ENCODE measurements around the gene SDHC. TPM values are rescaled to one million over a fixed set of nuclear protein-coding genes. Genes with fewer than 3 reads are reported as not detected.

Gene SDHC
- total RNA-seq, 2 experiments from 2014 or later: 33.0 to 37.2 TPM

GRCh38 chr1:161285521-161285920 is 28.7 kb upstream of the SDHC start:
- Mint-ChIP-seq H3K27ac (no peak overlapping the region), H3K36me3 (ENCODE audit: low read depth) (peaks cover 6% of the 10 kb centered on the region), H3K9me3 (no peaks in the 10 kb centered on the region), H3K4me3 (no peak overlapping the region), H3K27me3 (no peaks in the 10 kb centered on the region), H3K4me1 (ENCODE audit: low read depth) (no peaks in the 10 kb centered on the region)
- Histone ChIP-seq H3K27ac (ENCODE audit: low read depth in 1 of 2, low read length in 2 of 2) (no peak overlapping the region), H3K4me1 (ENCODE audit: insufficient read depth, low read length) (no peaks in the 10 kb centered on the region), H3K4me3 (ENCODE audit: low read length) (no peak overlapping the region), H3K27me3 (ENCODE audit: control insufficient read depth in 1 of 2, insufficient read depth in 2 of 2, low read length in 2 of 2) (no peaks in the 10 kb centered on the region), H3K36me3 (ENCODE audit: insufficient read depth, low read length) (no peaks in the 10 kb centered on the region), H3K9me3 (ENCODE audit: control insufficient read depth in 1 of 2, insufficient read depth in 1 of 2, low read length in 2 of 2) (no peaks in the 10 kb centered on the region)
- no peak for ATAC-seq (ENCODE audit: poor library complexity)
- no peak for DNase-seq
- CTCF ChIA-PET: no interaction called here
- POLR2A ChIA-PET: no interaction called here
- no peak for TF ChIP-seq CTCF (IDR thresholded peaks at IDR 0.05)
- intact Hi-C loops (cut with DNase I, micrococcal nuclease): no loop called here

- intact Hi-C loops (cut with DNase I, micrococcal nuclease): no loop called here
Observed at GRCh38 chr1:161287482-161288054, 26.6 kb upstream of the SDHC start.

GRCh38 chr1:161290779-161291178 is 23.4 kb upstream of the SDHC start:
- H3K4me3 ChIP-seq (ENCODE audit: low read length): no peak overlapping the region
- ATAC-seq (ENCODE audit: poor library complexity) (no peak), DNase-seq (no peak)
- CTCF ChIA-PET: interaction anchor here (0.6 to 2.0 kb wide), 12 partner anchors 15 to 960 kb away, joined by 3 to 11 read pairs (median 4); partner anchors contain the start of gene TOMM40L
- no peaks in the 10 kb centered on the region for H3K4me1 ChIP-seq (ENCODE audit: insufficient read depth, low read length)
- no peaks in the 10 kb centered on the region for H3K36me3 ChIP-seq (ENCODE audit: insufficient read depth, low read length)
- Mint-ChIP-seq H3K27ac (no peak overlapping the region), H3K27me3 (no peaks in the 10 kb centered on the region), H3K4me1 (ENCODE audit: low read depth) (peaks cover 5% of the 10 kb centered on the region), H3K4me3 (no peak overlapping the region), H3K36me3 (ENCODE audit: low read depth) (peaks cover 5% of the 10 kb centered on the region), H3K9me3 (no peaks in the 10 kb centered on the region)
- H3K9me3 ChIP-seq (ENCODE audit: control insufficient read depth in 1 of 2, insufficient read depth in 1 of 2, low read length in 2 of 2): no peaks in the 10 kb centered on the region
- H3K27me3 ChIP-seq (ENCODE audit: control insufficient read depth in 1 of 2, insufficient read depth in 2 of 2, low read length in 2 of 2): no peaks in the 10 kb centered on the region
- TF ChIP-seq CTCF (IDR thresholded peaks at IDR 0.05): no peak
- H3K27ac ChIP-seq (ENCODE audit: low read depth in 1 of 2, low read length in 2 of 2): no peak overlapping the region
- intact Hi-C loops (cut with DNase I, micrococcal nuclease): loop anchor here (1.0 to 2.0 kb wide), 2 partner anchors 62 to 63 kb away; no protein-coding TSS in a partner anchor
- POLR2A ChIA-PET: interaction anchor here (0.6 to 1.3 kb wide), 4 partner anchors 15 to 88 kb away, joined by 3 to 5 read pairs (median 4); partner anchors contain the start of genes NDUFS2, SDHC and TOMM40L

More at GRCh38 chr1:161287482-161288054, 26.6 kb upstream of the SDHC start:
- Histone ChIP-seq H3K27ac (ENCODE audit: low read depth in 1 of 2, low read length in 2 of 2) (no peak overlapping the region), H3K4me1 (ENCODE audit: insufficient read depth, low read length) (no peaks in the 10 kb centered on the region), H3K4me3 (ENCODE audit: low read length) (no peak overlapping the region), H3K9me3 (ENCODE audit: control insufficient read depth in 1 of 2, insufficient read depth in 1 of 2, low read length in 2 of 2) (no peaks in the 10 kb centered on the region), H3K27me3 (ENCODE audit: control insufficient read depth in 1 of 2, insufficient read depth in 2 of 2, low read length in 2 of 2) (no peaks in the 10 kb centered on the region), H3K36me3 (ENCODE audit: insufficient read depth, low read length) (no peaks in the 10 kb centered on the region)
- H3K27ac Mint-ChIP-seq: no peak overlapping the region
- TF ChIP-seq CTCF (IDR thresholded peaks at IDR 0.05): no peak
- ChIA-PET CTCF (interaction anchor here (0.6 kb wide), 1 partner anchor 82 kb away, joined by 3 read pairs; no protein-coding TSS in a partner anchor), POLR2A (interaction anchor here (0.7 to 1.0 kb wide), 3 partner anchors 70 to 93 kb away, joined by 3 to 4 read pairs (median 3); partner anchors contain the start of gene NDUFS2)
- no peak overlapping the region for H3K4me3 Mint-ChIP-seq
- DNase-seq (no peak), ATAC-seq (ENCODE audit: poor library complexity) (no peak)
- H3K9me3 Mint-ChIP-seq: no peaks in the 10 kb centered on the region
- peaks cover 10% of the 10 kb centered on the region for H3K36me3 Mint-ChIP-seq (ENCODE audit: low read depth)
- H3K4me1 Mint-ChIP-seq (ENCODE audit: low read depth): peaks cover 5% of the 10 kb centered on the region
- no peaks in the 10 kb centered on the region for H3K27me3 Mint-ChIP-seq
